HG02571 (cell line): Measurements from ENCODE around the gene PCBP3.
"Not testable (repeated sequence)": the region's sequence is repeated elsewhere in the genome, so short reads cannot be mapped to it uniquely, and the experiment has no call there.

Source experiments
- ATAC-seq: cut with Tn5 transposase; IDR thresholded peaks from one replicate; pipeline ENCODE4 v1.9.1; 2021; ENCODE audit warnings: mild to moderate bottlenecking, moderate library complexity; ENCODE audit not compliant: unreplicated experiment

Gene PCBP3

GRCh38 chr21:45974073-45975019 lies 330.8 kb downstream of the PCBP3 start:
- ATAC-seq = no peak

GRCh38 chr21:45975020-45975666 lies 331.6 kb downstream of the PCBP3 start:
- no peak for ATAC-seq

- not testable (repeated sequence) for ATAC-seq
These were observed 332.3 kb downstream of the PCBP3 start for GRCh38 chr21:45975667-45976409.

GRCh38 chr21:45976701-45977311 lies 333.3 kb downstream of the PCBP3 start:
- ATAC-seq = no peak

DNA sequence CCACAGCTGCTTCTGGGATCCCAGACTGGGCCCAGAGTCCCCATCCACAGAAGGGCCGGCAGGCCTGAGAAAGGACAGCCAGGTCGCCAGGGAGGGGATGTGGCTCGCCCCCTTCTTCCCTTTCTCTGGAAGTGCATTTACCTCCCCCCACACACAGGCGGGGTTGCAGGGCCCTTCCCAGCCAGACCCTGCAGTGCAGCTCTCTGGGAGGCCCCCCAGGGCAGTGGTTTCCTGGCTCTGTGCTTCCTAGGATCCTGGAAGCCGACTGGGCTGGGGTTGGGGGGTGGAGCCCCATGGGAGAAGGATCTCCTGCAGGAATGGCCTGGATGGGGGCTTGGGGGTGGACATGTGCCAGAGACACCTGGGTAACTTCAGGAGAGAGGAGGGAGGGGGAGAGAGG lies 333.9 kb downstream of the PCBP3 start:
- ATAC-seq = no peak

- ATAC-seq = no peak
These were observed 335.7 kb downstream of the PCBP3 start for GRCh38 chr21:45979141-45979631.

- ATAC-seq = no peak
These were observed 336.1 kb downstream of the PCBP3 start for GRCh38 chr21:45979651-45980050.

- no peak for ATAC-seq
These were observed 336.7 kb downstream of the PCBP3 start for GRCh38 chr21:45980271-45980670.

GRCh38 chr21:45980697-45981096 lies 337.2 kb downstream of the PCBP3 start:
- ATAC-seq = no peak

DNA sequence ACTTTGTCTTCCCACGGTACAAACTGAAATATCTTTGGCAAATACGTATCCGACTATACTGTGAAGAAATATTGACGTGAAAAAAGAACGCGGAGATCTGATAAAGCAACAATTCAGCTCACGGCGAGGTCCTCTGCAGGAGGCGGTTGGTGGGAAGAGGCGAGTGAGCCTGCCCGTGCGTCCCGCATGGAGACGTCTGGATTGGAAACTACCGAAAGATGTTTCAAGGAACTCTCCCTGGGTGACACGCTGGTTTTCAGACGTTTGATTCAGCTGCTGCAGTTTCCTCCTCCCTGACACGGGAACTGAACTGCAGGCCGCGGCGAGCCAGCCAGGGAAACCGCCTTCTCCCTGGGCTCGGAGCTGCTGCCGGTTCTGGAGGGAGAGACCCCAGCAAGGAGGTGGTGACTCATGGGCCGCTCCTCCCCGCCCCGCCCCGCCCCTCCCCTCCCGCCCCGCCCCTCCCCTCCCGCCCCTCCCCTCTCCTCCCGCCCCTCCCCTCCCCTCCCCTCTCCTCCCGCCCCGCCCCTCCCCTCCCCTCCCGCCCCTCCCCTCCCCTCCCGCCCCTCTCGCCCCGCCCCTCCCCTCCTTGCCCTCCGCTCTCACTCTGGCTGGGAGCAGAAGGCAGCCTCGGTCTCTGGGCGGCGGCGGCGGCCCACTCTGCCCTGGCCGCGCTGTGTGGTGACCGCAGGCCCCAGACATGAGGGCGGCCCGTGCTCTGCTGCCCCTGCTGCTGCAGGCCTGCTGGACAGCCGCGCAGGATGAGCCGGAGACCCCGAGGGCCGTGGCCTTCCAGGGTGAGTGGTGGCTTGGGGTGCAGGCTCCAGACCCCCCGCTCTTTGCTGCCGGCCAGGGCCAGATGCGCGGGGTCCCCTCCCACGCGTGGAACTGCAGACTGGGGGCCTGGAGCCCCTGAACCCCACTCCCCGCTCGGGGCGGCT lies 337.9 kb downstream of the PCBP3 start, which contains the start of gene COL6A1:
Gene COL6A1, plus strand, starts transcription at position 620 of the 941 bp plus-strand sequence. Its CDS starts 81 bp downstream, at position 701.
- ATAC-seq = no peak

DNA sequence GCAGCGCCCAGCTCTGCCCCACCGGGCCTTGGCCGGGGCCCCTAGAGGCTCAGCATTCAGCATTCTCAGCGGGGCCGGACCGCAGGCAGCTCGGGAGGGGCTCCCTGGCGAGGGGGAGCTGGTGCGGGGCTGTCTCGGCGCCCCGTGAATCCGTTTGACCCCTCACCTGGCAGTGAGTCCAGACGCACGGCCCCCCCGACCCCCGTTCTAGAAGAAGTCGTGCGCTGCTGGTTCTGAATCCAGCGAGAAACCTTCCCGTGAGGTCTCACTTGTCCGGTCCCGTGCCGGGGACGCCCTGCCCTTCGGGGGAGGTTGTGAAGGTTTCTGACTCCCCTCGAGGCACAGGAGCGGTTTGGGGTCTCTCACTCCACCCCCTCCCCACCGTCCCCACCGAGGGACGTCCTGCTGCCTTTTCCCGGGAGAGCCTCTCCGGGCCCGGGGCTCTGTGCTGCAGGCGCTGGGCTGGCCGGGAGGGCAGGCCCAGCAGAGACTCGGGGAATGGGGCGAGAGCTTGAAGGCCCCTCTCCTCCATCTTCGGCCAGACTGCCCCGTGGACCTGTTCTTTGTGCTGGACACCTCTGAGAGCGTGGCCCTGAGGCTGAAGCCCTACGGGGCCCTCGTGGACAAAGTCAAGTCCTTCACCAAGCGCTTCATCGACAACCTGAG lies 338.7 kb downstream of the PCBP3 start:
- no peak for ATAC-seq

GRCh38 chr21:45982758-45983648 lies 339.5 kb downstream of the PCBP3 start:
- no peak for ATAC-seq

DNA sequence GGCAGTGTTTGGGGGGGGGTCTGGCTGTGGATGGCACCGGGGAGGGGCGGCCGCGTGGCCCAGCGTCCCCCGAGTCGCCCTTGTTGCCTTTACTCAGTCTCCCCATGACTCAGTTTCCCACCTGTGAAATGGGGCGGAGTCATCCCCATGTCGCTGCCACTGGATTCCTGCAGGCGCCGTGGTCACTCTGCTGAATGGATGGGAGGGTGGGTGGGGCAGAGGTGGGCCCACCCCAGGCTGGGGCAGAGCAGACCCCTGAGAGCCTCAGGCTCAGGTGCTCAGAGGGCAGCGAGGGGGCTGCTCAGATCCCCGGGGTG lies 340.1 kb downstream of the PCBP3 start:
- no peak for ATAC-seq

DNA sequence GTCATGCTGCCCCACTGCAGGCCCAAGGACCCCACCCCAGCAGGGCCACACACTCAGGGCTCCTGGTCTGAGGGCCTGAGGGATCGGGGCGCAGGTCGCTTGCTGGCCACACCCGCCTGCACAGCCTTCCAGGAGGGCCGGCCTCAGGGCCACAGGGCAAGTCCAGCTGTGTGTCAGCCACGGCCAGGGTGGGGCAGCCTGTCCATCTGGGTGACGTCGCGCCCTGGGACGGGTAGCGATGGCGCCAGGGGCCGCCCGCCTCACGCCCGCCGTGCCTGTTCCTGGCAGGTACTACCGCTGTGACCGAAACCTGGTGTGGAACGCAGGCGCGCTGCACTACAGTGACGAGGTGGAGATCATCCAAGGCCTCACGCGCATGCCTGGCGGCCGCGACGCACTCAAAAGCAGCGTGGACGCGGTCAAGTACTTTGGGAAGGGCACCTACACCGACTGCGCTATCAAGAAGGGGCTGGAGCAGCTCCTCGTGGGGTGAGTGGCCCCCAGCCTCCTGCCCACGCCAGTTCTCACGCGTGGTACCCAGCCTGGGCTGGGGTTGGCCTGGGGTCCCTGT lies 340.5 kb downstream of the PCBP3 start:
- no peak for ATAC-seq

- no peak for ATAC-seq
These were observed 341.1 kb downstream of the PCBP3 start for GRCh38 chr21:45984584-45985095.

GRCh38 chr21:45985471-45986315 lies 342.2 kb downstream of the PCBP3 start:
- ATAC-seq = no peak
